Ramos (cell line): Measurements from ENCODE around the gene KPTN.

Source experiments
- in situ Hi-C: fragments of 300-500 bp; cut with MboI; formaldehyde crosslinking; loops from one replicate; pipeline ENCODE4 v1.14.3; 2022; ENCODE audit warnings: low sequenced_read_pairs; ENCODE audit not compliant: unreplicated experiment

Gene KPTN

GRCh38 chr19:47438793-47439220 is 45.2 kb downstream of the KPTN start:
- in situ Hi-C loops, result loop anchor here (5.0 kb wide), 1 partner anchor 268 kb away; no protein-coding TSS in a partner anchor

GRCh38 chr19:47437500-47437899 is 46.5 kb downstream of the KPTN start:
- in situ Hi-C loops, result loop anchor here (5.0 kb wide), 1 partner anchor 270 kb away; no protein-coding TSS in a partner anchor

GRCh38 chr19:47436712-47437401 is 47.2 kb downstream of the KPTN start:
- in situ Hi-C loops, result loop anchor here (5.0 kb wide), 1 partner anchor 270 kb away; no protein-coding TSS in a partner anchor

- in situ Hi-C loops, result loop anchor here (5.0 kb wide), 1 partner anchor 271 kb away; no protein-coding TSS in a partner anchor
These were observed 48.1 kb downstream of the KPTN start for GRCh38 chr19:47435883-47436417.

DNA sequence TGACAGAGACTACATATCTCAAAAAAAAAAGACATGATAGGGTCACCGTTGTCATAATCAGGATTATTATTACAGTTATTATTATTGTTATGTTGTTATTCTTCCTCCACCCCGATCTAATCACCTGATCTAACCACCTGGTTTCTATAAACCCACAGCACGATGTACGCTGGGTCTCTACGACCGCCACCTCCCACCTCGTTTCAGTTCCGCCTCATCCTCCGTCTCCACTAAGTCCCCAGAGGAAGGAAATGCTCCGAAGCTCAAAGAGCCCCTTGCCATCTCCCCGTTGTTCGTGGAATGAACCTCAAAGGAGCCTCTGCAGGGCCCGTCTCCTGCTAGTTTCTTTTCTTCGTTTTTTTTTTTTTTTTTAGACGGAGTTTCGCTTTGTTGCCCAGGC is 48.8 kb downstream of the KPTN start:
- in situ Hi-C loops, result loop anchor here (5.0 kb wide), 1 partner anchor 272 kb away; no protein-coding TSS in a partner anchor

DNA sequence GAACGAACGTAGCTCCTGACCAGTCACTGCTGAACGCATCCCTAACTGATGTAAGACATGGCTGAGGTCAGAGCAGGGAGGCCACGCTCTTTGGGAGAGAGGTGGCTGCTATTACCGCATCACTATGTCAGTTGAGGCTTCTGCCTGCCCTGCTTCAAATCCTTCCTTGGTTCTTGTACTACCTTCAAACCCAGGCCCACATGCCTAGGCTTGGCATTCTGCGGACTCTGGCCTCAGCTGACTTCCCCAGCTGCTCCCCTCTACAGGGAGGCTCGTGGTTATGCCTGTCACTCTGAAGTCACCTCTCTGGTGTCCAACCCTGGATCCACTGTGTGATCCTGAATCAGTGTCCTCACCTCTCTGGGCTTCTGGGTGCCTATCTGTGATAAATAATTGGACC is 49.9 kb downstream of the KPTN start:
- in situ Hi-C loops, result no loop called here

GRCh38 chr19:47433121-47433520 is 50.9 kb downstream of the KPTN start:
- in situ Hi-C loops, result no loop called here

DNA sequence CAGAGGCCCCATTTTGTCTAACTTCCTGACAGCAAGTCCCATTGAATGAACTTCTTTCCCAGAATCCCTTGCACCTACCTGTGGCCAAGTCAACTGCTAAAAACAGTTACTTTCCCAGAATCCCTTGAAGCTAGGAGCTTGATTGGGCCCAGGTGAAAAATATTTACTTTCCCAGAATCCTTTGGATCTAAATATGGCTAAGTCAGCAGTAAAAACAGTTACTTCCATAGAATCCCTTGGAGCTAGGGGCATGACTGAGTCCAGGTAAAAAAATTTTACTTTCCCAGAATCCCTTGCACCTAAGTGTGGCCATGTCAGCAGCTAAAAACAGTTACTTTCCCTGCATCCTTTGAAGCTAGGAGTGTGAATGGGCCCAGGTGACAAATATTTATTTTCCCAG is 51.5 kb downstream of the KPTN start:
- in situ Hi-C loops, result no loop called here

GRCh38 chr19:47432091-47432490 is 51.9 kb downstream of the KPTN start:
- in situ Hi-C loops, result no loop called here

GRCh38 chr19:47430041-47430802 is 53.8 kb downstream of the KPTN start:
- in situ Hi-C loops, result no loop called here

GRCh38 chr19:47429140-47429793 is 54.8 kb downstream of the KPTN start:
- in situ Hi-C loops, result no loop called here

DNA sequence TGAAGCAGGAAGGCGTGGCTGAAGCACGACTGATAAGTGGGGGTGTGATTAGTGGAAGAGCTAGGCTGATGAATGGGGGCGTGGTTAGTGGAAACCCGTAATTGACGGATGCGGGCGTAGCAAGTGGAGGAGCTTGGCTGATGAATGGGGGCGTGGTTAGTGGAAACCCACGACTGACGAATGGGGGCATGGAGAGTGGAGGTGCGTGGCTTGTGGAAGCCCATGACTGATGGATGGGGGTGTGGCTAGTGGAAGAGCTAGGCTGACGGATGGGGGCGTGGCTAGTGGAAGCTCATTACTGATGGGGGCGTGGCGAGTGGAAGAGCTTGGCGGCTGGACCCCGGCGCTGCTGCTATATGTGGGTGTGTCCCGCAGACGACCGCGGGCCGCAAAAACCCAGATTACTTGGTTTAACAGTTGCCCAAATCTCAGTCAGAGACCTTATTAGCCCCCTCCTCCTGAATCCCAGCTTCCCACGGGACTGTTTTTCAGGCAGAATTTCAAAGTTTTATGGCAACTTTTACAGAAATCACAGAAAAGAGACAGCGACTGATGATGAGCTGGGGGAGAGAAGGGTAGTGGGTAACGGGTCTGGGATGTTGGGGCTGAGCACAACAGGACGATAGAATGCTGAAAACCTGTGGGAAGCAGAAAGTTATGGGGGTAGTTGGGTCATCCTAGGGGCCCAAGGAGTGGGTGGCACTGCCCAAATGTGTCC is 55.7 kb downstream of the KPTN start:
- in situ Hi-C loops, result no loop called here

- in situ Hi-C loops, result no loop called here
These were observed 56.5 kb downstream of the KPTN start for GRCh38 chr19:47427241-47428176.
